Memory B cell (primary cell): ENCODE data around the gene VSTM2A.
A peak's percentile ranks its signal among the peaks of the same experiment; 100 is the strongest.
"Not testable (repeated sequence)": the region's sequence is repeated elsewhere in the genome, so short reads cannot be mapped to it uniquely, and the experiment has no call there.

Experiments used
- ATAC-seq: fragments of 150-1000 bp; cut with Tn5 transposase; 2 replicates; pipeline ENCODE4 v1.10.0; 2021; ENCODE audit warnings: low read depth, mild to moderate bottlenecking, moderate library complexity
- DNase-seq, 2 donors: peaks; one replicate each; pipeline ENCODE4 v3.0.0; 2022; ENCODE audit warnings: low spot score in 2 of 2
- H3K27ac Mint-ChIP-seq: one replicate; pipeline ENCODE4 v1.8.0; 2022; ENCODE audit warnings: mild to moderate bottlenecking, moderate library complexity, mixed read lengths
- H3K27me3 Mint-ChIP-seq: one replicate; pipeline ENCODE4 v1.8.0; 2022; ENCODE audit warnings: mixed read lengths
- H3K36me3 Mint-ChIP-seq: one replicate; pipeline ENCODE4 v1.8.0; 2022; ENCODE audit warnings: mild to moderate bottlenecking, mixed read lengths
- H3K4me1 Mint-ChIP-seq: one replicate; pipeline ENCODE4 v1.8.0; 2022; ENCODE audit warnings: mixed read lengths
- H3K4me3 Mint-ChIP-seq: one replicate; pipeline ENCODE4 v1.8.0; 2022; ENCODE audit warnings: mild to moderate bottlenecking, moderate library complexity, mixed read lengths
- H3K9me3 Mint-ChIP-seq: one replicate; pipeline ENCODE4 v1.8.0; 2022; ENCODE audit warnings: mixed read lengths

VSTM2A gene

GRCh38 chr7:54541669-54542625 lies at the start of gene VSTM2A:
TSS of gene VSTM2A (plus strand) at chr7:54542375. CDS start at chr7:54542731, 356 bp downstream.
- H3K4me1 Mint-ChIP-seq, result no peaks in the 10 kb centered on the region
- H3K4me3 Mint-ChIP-seq, result no peak within 1 kb of the TSS
- no peak within 1 kb of the TSS for H3K27ac Mint-ChIP-seq
- H3K27me3 Mint-ChIP-seq, result peaks cover 28% of the 10 kb centered on the region
- no peak for DNase-seq
- H3K9me3 Mint-ChIP-seq, result peaks cover 2% of the 10 kb centered on the region
- peaks cover 2% of the 10 kb centered on the region for H3K36me3 Mint-ChIP-seq
- no peak for ATAC-seq

GRCh38 chr7:54504531-54504930 lies 37.6 kb upstream of the VSTM2A start:
- not testable (repeated sequence) for H3K27me3 Mint-ChIP-seq, H3K4me3 Mint-ChIP-seq, H3K36me3 Mint-ChIP-seq, H3K4me1 Mint-ChIP-seq, ATAC-seq, H3K9me3 Mint-ChIP-seq, H3K27ac Mint-ChIP-seq, DNase-seq

- Mint-ChIP-seq H3K4me3 (no peak overlapping the region), H3K27me3 (no peaks in the 10 kb centered on the region), H3K4me1 (no peaks in the 10 kb centered on the region), H3K9me3 (peaks cover 3% of the 10 kb centered on the region), H3K36me3 (no peaks in the 10 kb centered on the region), H3K27ac (no peak overlapping the region)
- DNase-seq, result no peak
- ATAC-seq, result no peak
These were observed 12.6 kb upstream of the VSTM2A start for GRCh38 chr7:54529568-54529967.

- ATAC-seq (no peak), DNase-seq (no peak)
- H3K27me3 Mint-ChIP-seq, result peaks cover 6% of the 10 kb centered on the region
These were observed 4.1 kb upstream of the VSTM2A start for GRCh38 chr7:54538122-54538521.

GRCh38 chr7:54543051-54543488 lies 895 bp downstream of the VSTM2A start:
- ATAC-seq (no peak), DNase-seq (no peak)
- H3K4me1 Mint-ChIP-seq, result no peaks in the 10 kb centered on the region
- no peak overlapping the region for H3K27ac Mint-ChIP-seq
- peaks cover 28% of the 10 kb centered on the region for H3K27me3 Mint-ChIP-seq
- H3K9me3 Mint-ChIP-seq, result peaks cover 2% of the 10 kb centered on the region
- H3K36me3 Mint-ChIP-seq, result peaks cover 2% of the 10 kb centered on the region
- no peak overlapping the region for H3K4me3 Mint-ChIP-seq

More at GRCh38 chr7:54538122-54538521, 4.1 kb upstream of the VSTM2A start:
- no peak overlapping the region for H3K4me3 Mint-ChIP-seq
- no peak overlapping the region for H3K27ac Mint-ChIP-seq
- peaks cover 4% of the 10 kb centered on the region for H3K9me3 Mint-ChIP-seq
- no peaks in the 10 kb centered on the region for H3K4me1 Mint-ChIP-seq
- H3K36me3 Mint-ChIP-seq, result no peaks in the 10 kb centered on the region

- Mint-ChIP-seq H3K27me3 (peaks cover 28% of the 10 kb centered on the region), H3K9me3 (peaks cover 2% of the 10 kb centered on the region), H3K4me3 (no peak overlapping the region), H3K36me3 (peaks cover 2% of the 10 kb centered on the region), H3K27ac (no peak overlapping the region), H3K4me1 (no peaks in the 10 kb centered on the region)
- DNase-seq (no peak), ATAC-seq (no peak)
These were observed 2.0 kb downstream of the VSTM2A start for GRCh38 chr7:54544149-54544526.

GRCh38 chr7:54544527-54545240 lies 2.5 kb downstream of the VSTM2A start:
- no peak overlapping the region for H3K27ac Mint-ChIP-seq
- H3K36me3 Mint-ChIP-seq, result peaks cover 2% of the 10 kb centered on the region
- H3K4me1 Mint-ChIP-seq, result no peaks in the 10 kb centered on the region
- no peak overlapping the region for H3K4me3 Mint-ChIP-seq
- peaks cover 2% of the 10 kb centered on the region for H3K9me3 Mint-ChIP-seq
- H3K27me3 Mint-ChIP-seq, result peaks cover 28% of the 10 kb centered on the region
- DNase-seq (no peak), ATAC-seq (no peak)

- Mint-ChIP-seq H3K4me1 (no peaks in the 10 kb centered on the region), H3K9me3 (peaks cover 2% of the 10 kb centered on the region), H3K4me3 (no peak overlapping the region), H3K27me3 (peaks cover 28% of the 10 kb centered on the region), H3K36me3 (peaks cover 2% of the 10 kb centered on the region), H3K27ac (no peak overlapping the region)
- ATAC-seq (no peak), DNase-seq (no peak)
These were observed 3.0 kb downstream of the VSTM2A start for GRCh38 chr7:54545241-54545563.

- Mint-ChIP-seq H3K27ac (no peak overlapping the region), H3K4me1 (no peaks in the 10 kb centered on the region), H3K36me3 (peaks cover 2% of the 10 kb centered on the region), H3K9me3 (peaks cover 2% of the 10 kb centered on the region), H3K27me3 (peaks cover 27% of the 10 kb centered on the region), H3K4me3 (peak overlapping the region; percentile 32)
- ATAC-seq (no peak), DNase-seq (no peak)
These were observed 4.2 kb downstream of the VSTM2A start for GRCh38 chr7:54546081-54546985.

GRCh38 chr7:54546986-54547314 lies 4.8 kb downstream of the VSTM2A start:
- Mint-ChIP-seq H3K4me3 (no peak overlapping the region), H3K27me3 (peaks cover 22% of the 10 kb centered on the region), H3K4me1 (no peaks in the 10 kb centered on the region), H3K27ac (no peak overlapping the region), H3K36me3 (peaks cover 2% of the 10 kb centered on the region), H3K9me3 (peaks cover 2% of the 10 kb centered on the region)
- ATAC-seq (no peak), DNase-seq (no peak)

GRCh38 chr7:54550471-54550870 lies 8.3 kb downstream of the VSTM2A start:
- DNase-seq (no peak), ATAC-seq (no peak)
- Mint-ChIP-seq H3K4me1 (no peaks in the 10 kb centered on the region), H3K9me3 (peaks cover 9% of the 10 kb centered on the region), H3K27me3 (peaks cover 7% of the 10 kb centered on the region), H3K36me3 (no peaks in the 10 kb centered on the region), H3K4me3 (no peak overlapping the region), H3K27ac (no peak overlapping the region)

GRCh38 chr7:54556121-54556520 lies 13.9 kb downstream of the VSTM2A start:
- no peaks in the 10 kb centered on the region for H3K27me3 Mint-ChIP-seq
- no peak overlapping the region for H3K4me3 Mint-ChIP-seq
- H3K9me3 Mint-ChIP-seq, result peaks cover 6% of the 10 kb centered on the region
- DNase-seq, result no peak
- ATAC-seq, result no peak
- H3K27ac Mint-ChIP-seq, result no peak overlapping the region
- no peaks in the 10 kb centered on the region for H3K4me1 Mint-ChIP-seq
- H3K36me3 Mint-ChIP-seq, result no peaks in the 10 kb centered on the region

GRCh38 chr7:54559401-54559800 lies 17.2 kb downstream of the VSTM2A start:
- Mint-ChIP-seq H3K27ac (no peak overlapping the region), H3K4me1 (no peaks in the 10 kb centered on the region), H3K9me3 (peaks cover 2% of the 10 kb centered on the region), H3K36me3 (no peaks in the 10 kb centered on the region), H3K4me3 (no peak overlapping the region), H3K27me3 (no peaks in the 10 kb centered on the region)
- ATAC-seq (no peak), DNase-seq (no peak)

- H3K27ac Mint-ChIP-seq, result no peak overlapping the region
- no peak for ATAC-seq
- H3K27me3 Mint-ChIP-seq, result no peaks in the 10 kb centered on the region
- no peaks in the 10 kb centered on the region for H3K4me1 Mint-ChIP-seq
- no peaks in the 10 kb centered on the region for H3K9me3 Mint-ChIP-seq
- H3K36me3 Mint-ChIP-seq, result no peaks in the 10 kb centered on the region
- DNase-seq, result no peak
- H3K4me3 Mint-ChIP-seq, result no peak overlapping the region
These were observed 18.0 kb downstream of the VSTM2A start for GRCh38 chr7:54560198-54560597.
